B cell (primary cell): ENCODE data around the gene PTCSC3. TPM values are rescaled to one million over a fixed set of nuclear protein-coding genes. Genes with fewer than 3 reads are reported as not detected.

ENCODE experiments used
- ATAC-seq: fragments of 200-7000 bp; cut with Tn5 transposase; one replicate; pipeline ENCODE4 v1.10.0; 2021; ENCODE audit warnings: low read depth, mild to moderate bottlenecking, moderate number of reproducible peaks, moderate library complexity
- CTCF ChIA-PET: fragments of 350-600 bp; sonication (Branson Sonifier 250); formaldehyde crosslinking; loops from one replicate; lab custom pipeline; 2021; ENCODE audit warnings: antibody characterized with exemption, inconsistent platforms; lab: Charles Lee
- POLR2A ChIA-PET: fragments of 350-600 bp; sonication (Branson Sonifier 250); formaldehyde crosslinking; loops from one replicate; lab custom pipeline; 2021; ENCODE audit warnings: antibody characterized with exemption; lab: Charles Lee
- DNase-seq: peaks from one replicate; pipeline ENCODE4 v3.0.0; 2013
- H2AFZ ChIP-seq: 2 replicates; pipeline ENCODE4 v1.6.1; 2012; ENCODE audit warnings: mild to moderate bottlenecking, low read depth, low read length; ENCODE audit not compliant: insufficient read depth, poor library complexity, severe bottlenecking
- H3K27ac ChIP-seq, 2 donors: 1 replicate in 1 of 2; 2 replicates in 1 of 2; pipeline ENCODE4 v1.5.1; 2012 to 2013; ENCODE audit warnings: low read length in 2 of 2, mild to moderate bottlenecking in 2 of 2, moderate library complexity in 1 of 2
- H3K27me3 ChIP-seq, 4 experiments: fragments of 200-600 bp in 1 of 4; sonication (generic) in 1 of 4; replicated peaks in 1 of 4; 1 replicate in 2 of 4; 2 replicates in 2 of 4; pipeline versions ENCODE4 v1.6.1 to v1.7.0; 2013 to 2016; ENCODE audit warnings: low read length in 3 of 4, mild to moderate bottlenecking in 2 of 4, mixed read lengths in 1 of 4, moderate library complexity in 1 of 4; ENCODE audit not compliant: insufficient read depth in 4 of 4, control insufficient read depth in 3 of 4; ENCODE audit errors: control extremely low read depth in 1 of 4
- H3K36me3 ChIP-seq, 2 experiments: replicated peaks in 1 of 2; 1 replicate in 1 of 2; 2 replicates in 1 of 2; pipeline versions ENCODE4 v1.6.1 to v1.7.1; 2013; ENCODE audit warnings: low read length in 1 of 2; ENCODE audit not compliant: insufficient read depth in 2 of 2, control insufficient read depth in 1 of 2; ENCODE audit errors: control extremely low read depth in 1 of 2, extremely low read depth in 1 of 2
- H3K4me1 ChIP-seq, 2 donors: fragments of 200-600 bp in 1 of 2; sonication (generic) in 1 of 2; 1 replicate in 1 of 2; 2 replicates in 1 of 2; pipeline versions ENCODE4 v1.5.1 to v1.6.1; 2013 to 2017; ENCODE audit warnings: low read length in 2 of 2; ENCODE audit not compliant: control insufficient read depth in 2 of 2, insufficient read depth in 2 of 2
- H3K4me2 ChIP-seq: replicated peaks from 2 replicates; pipeline ENCODE3; 2012; ENCODE audit warnings: mild to moderate bottlenecking, low read depth, low read length; ENCODE audit not compliant: poor library complexity, severe bottlenecking
- H3K4me3 ChIP-seq, 5 experiments: fragments of 200-600 bp in 1 of 5; sonication (generic) in 1 of 5; 1 replicate in 3 of 5; 2 replicates in 2 of 5; pipeline versions ENCODE4 v1.5.1 to v1.7.0; 2011 to 2016; ENCODE audit warnings: low read length in 4 of 5, mild to moderate bottlenecking in 4 of 5, low read depth in 2 of 5, control low read depth in 1 of 5, moderate library complexity in 1 of 5; ENCODE audit not compliant: insufficient read depth in 1 of 5; ENCODE audit errors: control extremely low read depth in 1 of 5, extremely low read depth in 1 of 5
- H3K79me2 ChIP-seq: fragments of 200-600 bp; sonication (generic); one replicate; pipeline ENCODE4 v1.6.0; 2016; ENCODE audit warnings: low read length; ENCODE audit not compliant: control insufficient read depth, insufficient read depth
- H3K9ac ChIP-seq: fragments of 200-600 bp; sonication (generic); 2 replicates; pipeline ENCODE4 v1.6.1; 2017; ENCODE audit warnings: mild to moderate bottlenecking, low read length, moderate library complexity
- H3K9me3 ChIP-seq, 3 donors: one replicate each; pipeline versions ENCODE4 v1.6.1 to v1.7.1; 2013; ENCODE audit warnings: low read length in 2 of 3; ENCODE audit not compliant: control insufficient read depth in 2 of 3, insufficient read depth in 1 of 3; ENCODE audit errors: control extremely low read depth in 1 of 3
- H4K20me1 ChIP-seq: 2 replicates; pipeline ENCODE4 v1.6.0; 2012; ENCODE audit warnings: mild to moderate bottlenecking, low read length; ENCODE audit not compliant: insufficient read depth, control insufficient read depth, poor library complexity, severe bottlenecking
- H3K27ac Mint-ChIP-seq: one replicate; pipeline ENCODE4 v1.8.0; 2021; ENCODE audit warnings: mixed read lengths
- H3K27me3 Mint-ChIP-seq: one replicate; pipeline ENCODE4 v1.8.0; 2021; ENCODE audit warnings: mixed read lengths
- H3K4me1 Mint-ChIP-seq: one replicate; pipeline ENCODE4 v1.8.0; 2021; ENCODE audit warnings: mixed read lengths
- H3K4me3 Mint-ChIP-seq: one replicate; pipeline ENCODE4 v1.8.0; 2021; ENCODE audit warnings: mixed read lengths
- H3K9me3 Mint-ChIP-seq: one replicate; pipeline ENCODE4 v1.8.0; 2022; ENCODE audit warnings: mixed read lengths; ENCODE audit not compliant: insufficient read depth
- EZH2 ChIP-seq: IDR thresholded peaks from 2 replicates; pipeline ENCODE4 v1.6.1; 2012; ENCODE audit warnings: borderline replicate concordance, low read depth, mild to moderate bottlenecking, moderate library complexity, low read length; ENCODE audit not compliant: insufficient read depth, poor library complexity, severe bottlenecking
- WGBS: methylation state at CpG from one replicate; pipeline ENCODE4 v1.1.5; 2013; ENCODE audit warnings: missing lambda C conversion rate; ENCODE audit not compliant: insufficient coverage; 5-methylcytosine and 5-hydroxymethylcytosine counted together
- intact Hi-C: fragments of 100-400 bp; cut with micrococcal nuclease; formaldehyde crosslinking; loops from one replicate; pipeline ENCODE4 v1.10.0; 2022
- polyA plus RNA-seq: library from polyadenylated mRNA; depleted of rRNA; stranded (reverse); fragments of >200 nt; gene quantifications from 2 replicates; pipeline ENCODE4 v1.2.3, GENCODE V29; 2012
- total RNA-seq, 2 donors: library from RNA; stranded (reverse); fragments of 120-200 nt in 1 of 2; gene quantifications; 1 replicate in 1 of 2; 2 replicates in 1 of 2; pipeline versions ENCODE4 v1.2.3 to v1.2.4, GENCODE V29; 2013 to 2022
- TF ChIP-seq, protein P1 (sequence below): fragments of 200-600 bp; IDR thresholded peaks from one replicate; pipeline ENCODE4 v1.8.0; 2022; ENCODE audit warnings: antibody characterized with exemption, mild to moderate bottlenecking

Gene PTCSC3
- total and polyA plus RNA-seq, 2 donors (not counting 1 experiment from before 2014, with no cell fraction given): not detected

DNA sequence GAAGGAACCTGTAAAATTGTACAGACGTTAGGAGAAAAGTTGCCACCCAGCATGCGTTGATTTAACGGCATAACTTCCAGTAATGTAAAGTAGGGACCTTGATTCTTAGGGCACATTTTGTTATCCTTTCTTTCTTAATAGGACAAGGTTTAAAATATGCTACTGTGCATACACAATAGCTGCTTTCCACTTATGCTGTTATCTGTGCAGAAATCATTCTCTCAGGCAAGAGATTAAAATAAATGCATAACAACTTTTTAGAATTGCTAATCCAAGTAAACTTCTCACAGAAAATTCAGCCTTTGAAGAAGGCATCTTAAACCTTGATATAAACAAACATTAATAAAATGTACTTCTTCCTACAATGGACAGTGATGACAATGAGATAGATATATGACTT, 16.0 kb upstream of the PTCSC3 start:
- H3K4me1 ChIP-seq: no peaks in the 10 kb centered on the region
- no peaks in the 10 kb centered on the region for H3K27me3 ChIP-seq
- no peak overlapping the region for H3K4me3 Mint-ChIP-seq
- H3K9me3 ChIP-seq: no peaks in the 10 kb centered on the region
- no peaks in the 10 kb centered on the region for H3K36me3 ChIP-seq
- ChIA-PET POLR2A (no interaction called here), CTCF (no interaction called here)
- ATAC-seq: no peak
- H3K27me3 Mint-ChIP-seq: no peaks in the 10 kb centered on the region
- 79% methylated on average over 2 of the region's 3 CpGs for WGBS
- H3K9ac ChIP-seq: no peak overlapping the region
- TF ChIP-seq, protein P1, sequence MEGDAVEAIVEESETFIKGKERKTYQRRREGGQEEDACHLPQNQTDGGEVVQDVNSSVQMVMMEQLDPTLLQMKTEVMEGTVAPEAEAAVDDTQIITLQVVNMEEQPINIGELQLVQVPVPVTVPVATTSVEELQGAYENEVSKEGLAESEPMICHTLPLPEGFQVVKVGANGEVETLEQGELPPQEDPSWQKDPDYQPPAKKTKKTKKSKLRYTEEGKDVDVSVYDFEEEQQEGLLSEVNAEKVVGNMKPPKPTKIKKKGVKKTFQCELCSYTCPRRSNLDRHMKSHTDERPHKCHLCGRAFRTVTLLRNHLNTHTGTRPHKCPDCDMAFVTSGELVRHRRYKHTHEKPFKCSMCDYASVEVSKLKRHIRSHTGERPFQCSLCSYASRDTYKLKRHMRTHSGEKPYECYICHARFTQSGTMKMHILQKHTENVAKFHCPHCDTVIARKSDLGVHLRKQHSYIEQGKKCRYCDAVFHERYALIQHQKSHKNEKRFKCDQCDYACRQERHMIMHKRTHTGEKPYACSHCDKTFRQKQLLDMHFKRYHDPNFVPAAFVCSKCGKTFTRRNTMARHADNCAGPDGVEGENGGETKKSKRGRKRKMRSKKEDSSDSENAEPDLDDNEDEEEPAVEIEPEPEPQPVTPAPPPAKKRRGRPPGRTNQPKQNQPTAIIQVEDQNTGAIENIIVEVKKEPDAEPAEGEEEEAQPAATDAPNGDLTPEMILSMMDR: no peak
- no peak for TF ChIP-seq EZH2
- H3K4me1 Mint-ChIP-seq: no peaks in the 10 kb centered on the region
- no peak overlapping the region for H3K4me3 ChIP-seq
- DNase-seq: no peak
- H2AFZ ChIP-seq: no peak overlapping the region
- no peaks in the 10 kb centered on the region for H3K79me2 ChIP-seq
- H3K27ac Mint-ChIP-seq: no peak overlapping the region
- H3K4me2 ChIP-seq: no peak overlapping the region
- H3K27ac ChIP-seq: no peak overlapping the region
- H3K9me3 Mint-ChIP-seq: no peaks in the 10 kb centered on the region
- no peaks in the 10 kb centered on the region for H4K20me1 ChIP-seq
- intact Hi-C loops: no loop called here

DNA sequence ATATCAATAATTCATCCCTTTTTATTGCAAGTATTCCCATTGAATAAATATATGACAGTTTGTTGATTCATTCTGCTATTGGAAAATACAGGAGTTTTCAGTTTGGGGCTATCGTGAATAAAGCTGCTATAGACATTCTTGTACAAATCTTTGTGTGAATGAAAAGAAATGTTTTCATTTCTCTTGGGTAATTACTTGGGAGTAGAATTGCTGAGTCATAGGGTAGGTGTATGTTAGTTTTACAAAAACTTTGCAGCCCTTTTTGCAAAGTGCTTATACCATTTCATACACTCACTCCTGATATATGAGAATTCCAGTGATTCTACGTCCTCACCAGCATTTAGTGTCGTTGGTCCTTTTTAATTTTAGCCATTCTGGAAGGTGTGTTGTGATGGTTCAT, 6.9 kb upstream of the PTCSC3 start:
- POLR2A ChIA-PET: no interaction called here
- H3K4me1 ChIP-seq: no peaks in the 10 kb centered on the region
- Mint-ChIP-seq H3K9me3 (no peaks in the 10 kb centered on the region), H3K4me3 (no peak overlapping the region), H3K27ac (no peak overlapping the region), H3K4me1 (no peaks in the 10 kb centered on the region), H3K27me3 (no peaks in the 10 kb centered on the region)
- H3K9ac ChIP-seq: no peak overlapping the region
- 92% methylated on average over 2 of the region's 3 CpGs for WGBS
- intact Hi-C loops: no loop called here
- H3K27me3 ChIP-seq: no peaks in the 10 kb centered on the region
- H3K9me3 ChIP-seq: no peaks in the 10 kb centered on the region
- H3K79me2 ChIP-seq: no peaks in the 10 kb centered on the region
- CTCF ChIA-PET: no interaction called here
- DNase-seq (no peak), ATAC-seq (no peak)
- no peak overlapping the region for H3K4me3 ChIP-seq
- H4K20me1 ChIP-seq: no peaks in the 10 kb centered on the region
- TF ChIP-seq EZH2: no peak
- TF ChIP-seq, protein P1: no peak
- H3K36me3 ChIP-seq: no peaks in the 10 kb centered on the region
- H2AFZ ChIP-seq: no peak overlapping the region
- no peak overlapping the region for H3K4me2 ChIP-seq
- H3K27ac ChIP-seq: no peak overlapping the region
